Stomach (tissue), 9 donors: ENCODE data around the gene CCDC3. TPM values are rescaled to one million over a fixed set of nuclear protein-coding genes. Genes with fewer than 3 reads are reported as not detected.

Source experiments
- DNase-seq, 2 donors: peaks; one replicate each; pipeline versions ENCODE4 v3.0.0 to v3.0.0-alpha.2; 2013 to 2019
- H3K27ac ChIP-seq, 5 donors: fragments of 200-600 bp in 4 of 5; sonication (generic) in 4 of 5; one replicate each; pipeline ENCODE4 v1.5.1; 2013 to 2019; ENCODE audit warnings: mild to moderate bottlenecking in 1 of 5, moderate library complexity in 1 of 5
- H3K27me3 ChIP-seq, 3 donors: fragments of 200-600 bp; sonication (generic); one replicate each; pipeline ENCODE4 v1.5.1; 2017 to 2019; ENCODE audit warnings: mixed run types in 1 of 3
- H3K36me3 ChIP-seq, 4 donors: fragments of 200-600 bp; sonication (generic); 1 replicate in 3 of 4; 2 replicates in 1 of 4; pipeline ENCODE4 v1.5.1; 2016 to 2019
- H3K4me1 ChIP-seq, 4 donors: fragments of 200-600 bp; sonication (generic); one replicate each; pipeline ENCODE4 v1.5.1; 2016 to 2019
- H3K4me3 ChIP-seq, 4 donors: fragments of 200-600 bp; sonication (generic) in 3 of 4; one replicate each; pipeline ENCODE4 v1.5.1; 2016 to 2019; ENCODE audit warnings: mild to moderate bottlenecking in 1 of 4
- H3K9me3 ChIP-seq, 4 donors: fragments of 200-600 bp; sonication (generic); one replicate each; pipeline ENCODE4 v1.5.1; 2016 to 2019
- EP300 ChIP-seq: sonication (generic); formaldehyde crosslinking; IDR thresholded peaks from one replicate; pipeline ENCODE4 v1.6.1; 2017; ENCODE audit warnings: antibody characterized with exemption
- POLR2A ChIP-seq, 4 donors: fragments of 450-650 bp; IDR thresholded peaks; one replicate each; pipeline ENCODE4 v1.6.1; 2016; ENCODE audit warnings: antibody characterized with exemption in 4 of 4, control low read depth in 2 of 4, mild to moderate bottlenecking in 1 of 4, moderate library complexity in 1 of 4
- POLR2AphosphoS5 ChIP-seq, 3 donors: sonication (generic); formaldehyde crosslinking; IDR thresholded peaks; one replicate each; pipeline ENCODE4 v1.6.1; 2016; ENCODE audit warnings: antibody characterized with exemption in 3 of 3
- WGBS, 5 donors: extraction: QIAGEN DNeasy Blood & Tissue Kit in 3 of 5; methylation state at CpG; one replicate each; pipeline versions ENCODE4 v1.1.5 to v1.1.7; 2013 to 2018; 5-methylcytosine and 5-hydroxymethylcytosine counted together
- intact Hi-C: fragments of 100-400 bp; cut with DNase I; formaldehyde crosslinking; loops from one replicate; pipeline ENCODE4 v1.15.1; 2023; ENCODE audit warnings: low total_unique reads
- polyA plus RNA-seq, 3 donors: library from polyadenylated mRNA; stranded (reverse); fragments of 200-250 nt; gene quantifications; one replicate each; pipeline ENCODE4 v1.2.3, GENCODE V29; 2013
- total RNA-seq, 5 donors: library from RNA; depleted of rRNA; stranded (reverse); fragments of >200 nt; gene quantifications; one replicate each; pipeline versions ENCODE4 v1.1.0 to v1.2.3, GENCODE V29; 2014 to 2016
- TF ChIP-seq, protein P1 (sequence below), 7 experiments: fragments of 450-650 bp in 4 of 7; fragments of 200-600 bp in 3 of 7; sonication (generic) in 3 of 7; IDR thresholded peaks; one replicate each; pipeline ENCODE4 v1.5.1; 2016 to 2019; ENCODE audit warnings: antibody characterized with exemption in 7 of 7, control low read depth in 2 of 7, mild to moderate bottlenecking in 1 of 7
- donor health status: healthy with polysubstance abuse.
- donor health status: Bipolar disorder and iron deficiency.
- donor health status: healthy.

CCDC3 gene
- total and polyA plus RNA-seq, 8 donors = 1.8 to 11.0 (median 4.8) TPM; not detected in 1

- Histone ChIP-seq H3K4me1 (no peaks in the 10 kb centered on the region), H3K27me3 (no peaks in the 10 kb centered on the region), H3K36me3 (no peaks in the 10 kb centered on the region), H3K27ac (no peak overlapping the region), H3K4me3 (no peak overlapping the region), H3K9me3 (peaks cover 0 to 19% (median 10%) of the 10 kb centered on the region in 4 donors)
- WGBS, 5 donors = 77 to 89% (median 81%) methylated on average over 5 of the region's 5 CpGs
- TF ChIP-seq POLR2AphosphoS5 (IDR thresholded peaks at IDR 0.05) = no peak
- TF ChIP-seq EP300 = no peak
- TF ChIP-seq, protein P1, sequence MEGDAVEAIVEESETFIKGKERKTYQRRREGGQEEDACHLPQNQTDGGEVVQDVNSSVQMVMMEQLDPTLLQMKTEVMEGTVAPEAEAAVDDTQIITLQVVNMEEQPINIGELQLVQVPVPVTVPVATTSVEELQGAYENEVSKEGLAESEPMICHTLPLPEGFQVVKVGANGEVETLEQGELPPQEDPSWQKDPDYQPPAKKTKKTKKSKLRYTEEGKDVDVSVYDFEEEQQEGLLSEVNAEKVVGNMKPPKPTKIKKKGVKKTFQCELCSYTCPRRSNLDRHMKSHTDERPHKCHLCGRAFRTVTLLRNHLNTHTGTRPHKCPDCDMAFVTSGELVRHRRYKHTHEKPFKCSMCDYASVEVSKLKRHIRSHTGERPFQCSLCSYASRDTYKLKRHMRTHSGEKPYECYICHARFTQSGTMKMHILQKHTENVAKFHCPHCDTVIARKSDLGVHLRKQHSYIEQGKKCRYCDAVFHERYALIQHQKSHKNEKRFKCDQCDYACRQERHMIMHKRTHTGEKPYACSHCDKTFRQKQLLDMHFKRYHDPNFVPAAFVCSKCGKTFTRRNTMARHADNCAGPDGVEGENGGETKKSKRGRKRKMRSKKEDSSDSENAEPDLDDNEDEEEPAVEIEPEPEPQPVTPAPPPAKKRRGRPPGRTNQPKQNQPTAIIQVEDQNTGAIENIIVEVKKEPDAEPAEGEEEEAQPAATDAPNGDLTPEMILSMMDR (IDR thresholded peaks at IDR 0.05) = no peak
- TF ChIP-seq POLR2A (IDR thresholded peaks at IDR 0.05) = no peak
- no peak for DNase-seq
- intact Hi-C loops = no loop called here
These were observed 31.6 kb downstream of the CCDC3 start for GRCh38 chr10:12969951-12970350.

DNA sequence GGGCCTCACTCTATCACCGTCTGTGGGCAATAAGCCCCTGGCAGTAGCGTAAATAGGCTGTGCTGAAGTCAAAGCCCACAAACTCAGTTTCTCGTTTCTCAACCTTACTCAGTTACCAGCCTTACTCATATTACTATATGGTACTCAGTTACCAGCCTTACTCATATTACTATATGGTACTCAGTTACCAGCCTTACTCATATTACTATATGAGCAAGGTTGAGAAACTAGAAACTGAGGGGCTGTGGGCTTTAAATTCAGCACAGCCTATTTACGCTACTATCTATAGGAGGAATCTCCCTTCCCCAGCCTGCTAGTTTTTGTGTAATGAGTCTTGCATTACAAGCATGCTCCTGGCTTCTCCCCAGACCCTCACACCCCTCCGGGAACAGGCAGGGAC lies 35.4 kb downstream of the CCDC3 start:
- H3K4me3 ChIP-seq = no peak overlapping the region
- no peak overlapping the region for H3K27ac ChIP-seq
- no peaks in the 10 kb centered on the region for H3K27me3 ChIP-seq
- TF ChIP-seq, protein P1 (IDR thresholded peaks at IDR 0.05) = no peak
- TF ChIP-seq POLR2AphosphoS5 (IDR thresholded peaks at IDR 0.05) (no peak), EP300 (no peak), POLR2A (IDR thresholded peaks at IDR 0.05) (no peak)
- H3K9me3 ChIP-seq = peaks cover 0 to 19% (median 10%) of the 10 kb centered on the region in 4 donors
- DNase-seq = no peak
- WGBS, 5 donors = 82 to 90% (median 83%) methylated on average over 5 of the region's 5 CpGs
- H3K36me3 ChIP-seq = no peaks in the 10 kb centered on the region
- intact Hi-C loops = no loop called here
- peaks cover 0 to 19% (median 12%) of the 10 kb centered on the region in 4 donors for H3K4me1 ChIP-seq

DNA sequence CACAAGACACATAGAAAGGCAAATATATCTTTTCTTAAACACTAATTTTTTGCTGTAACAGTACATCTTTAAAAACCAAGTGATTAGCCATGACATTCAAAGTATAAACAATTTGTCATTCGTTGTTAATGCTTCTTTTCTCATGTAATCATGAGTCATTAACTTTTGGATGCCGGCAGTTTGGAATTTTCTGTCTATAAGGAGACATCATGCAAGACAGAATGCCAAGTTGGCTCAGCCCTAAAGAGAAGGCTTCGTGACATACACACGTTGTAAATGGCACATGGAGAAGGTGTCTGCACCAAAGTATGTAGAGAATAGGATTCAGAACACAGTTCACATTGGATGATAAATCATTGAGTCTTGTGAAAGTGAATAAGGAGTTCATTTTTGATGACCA lies 35.9 kb downstream of the CCDC3 start:
- Histone ChIP-seq H3K9me3 (peaks cover 0 to 19% (median 10%) of the 10 kb centered on the region in 4 donors), H3K27ac (no peak overlapping the region), H3K27me3 (no peaks in the 10 kb centered on the region), H3K36me3 (no peaks in the 10 kb centered on the region), H3K4me1 (peaks cover 3 to 24% (median 17%) of the 10 kb centered on the region in 4 donors), H3K4me3 (no peak overlapping the region)
- no peak for TF ChIP-seq POLR2A (IDR thresholded peaks at IDR 0.05)
- no peak for TF ChIP-seq EP300
- no peak for TF ChIP-seq POLR2AphosphoS5 (IDR thresholded peaks at IDR 0.05)
- TF ChIP-seq, protein P1 (IDR thresholded peaks at IDR 0.05) = no peak
- intact Hi-C loops = no loop called here
- no peak for DNase-seq
- WGBS, 5 donors = 37 to 48% (median 45%) methylated on average over 4 of the region's 4 CpGs

DNA sequence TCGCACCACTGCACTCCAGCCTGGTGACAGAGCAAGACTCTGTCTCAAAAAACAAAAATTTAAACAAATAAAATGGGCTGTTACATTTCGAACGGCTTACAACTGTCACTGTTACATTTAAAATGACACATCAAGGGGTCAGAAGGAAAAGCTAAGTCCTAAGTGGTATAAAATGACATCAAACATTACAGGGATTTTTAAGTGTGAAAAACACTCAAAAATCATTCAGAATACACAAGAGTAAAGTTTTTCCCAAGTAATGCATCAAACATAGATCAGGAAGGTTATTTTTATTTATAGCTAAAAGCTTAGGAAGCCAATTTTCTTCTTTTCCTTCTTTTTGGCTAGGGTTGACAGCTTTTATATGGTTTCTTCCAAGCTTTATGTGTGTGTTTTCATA lies 39.0 kb downstream of the CCDC3 start:
- TF ChIP-seq EP300 (no peak), POLR2A (IDR thresholded peaks at IDR 0.05) (no peak), POLR2AphosphoS5 (IDR thresholded peaks at IDR 0.05) (no peak)
- TF ChIP-seq, protein P1 (IDR thresholded peaks at IDR 0.05) = no peak
- intact Hi-C loops = no loop called here
- H3K27me3 ChIP-seq = no peaks in the 10 kb centered on the region
- H3K4me3 ChIP-seq = no peak overlapping the region
- H3K9me3 ChIP-seq = peaks cover 0 to 10% (median 2%) of the 10 kb centered on the region in 4 donors
- peaks cover 10 to 33% (median 25%) of the 10 kb centered on the region in 4 donors for H3K4me1 ChIP-seq
- no peak for DNase-seq
- H3K36me3 ChIP-seq = no peaks in the 10 kb centered on the region
- WGBS, 5 donors = 72 to 86% (median 83%) methylated on average over 3 of the region's 3 CpGs
- peak overlapping the region in 2 of 5 donors; percentile 37 to 61 for H3K27ac ChIP-seq
